Measurements from ENCODE around the gene ZNF784. TPM values are rescaled to one million over a fixed set of nuclear protein-coding genes. Genes with fewer than 3 reads are reported as not detected.

The ZNF784 gene
- total and polyA plus RNA-seq, 2 of the 13 experiments (the other 11 are each of a cell fraction or from before 2014, with no cell fraction given), result 4.1 to 4.2 TPM

GRCh38 chr19:55654323-55654867 is 30.0 kb upstream of the ZNF784 start (continued):
- TF ChIP-seq YEATS2 (CRISPR knock-in tag; IDR thresholded peaks at IDR 0.05; ENCODE audit: borderline replicate concordance), result peak; percentile 18; the same call in 1 of the 2 replicates
- TF ChIP-seq REST (IDR thresholded peaks at IDR 0.05; ENCODE audit: borderline replicate concordance in 1 of 2, low read depth in 1 of 2, low read length in 2 of 2), result no peak
- no peak for TF ChIP-seq HIC2 (CRISPR knock-in tag; IDR thresholded peaks at IDR 0.05; ENCODE audit: low read depth)
- TF ChIP-seq, protein P1, sequence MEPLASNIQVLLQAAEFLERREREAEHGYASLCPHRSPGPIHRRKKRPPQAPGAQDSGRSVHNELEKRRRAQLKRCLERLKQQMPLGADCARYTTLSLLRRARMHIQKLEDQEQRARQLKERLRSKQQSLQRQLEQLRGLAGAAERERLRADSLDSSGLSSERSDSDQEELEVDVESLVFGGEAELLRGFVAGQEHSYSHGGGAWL (CRISPR knock-in tag; IDR thresholded peaks at IDR 0.05), result peak; percentile 7; the same call in 1 of the 2 replicates
- no peak for TF ChIP-seq DRAP1 (CRISPR knock-in tag; IDR thresholded peaks at IDR 0.05)
- TF ChIP-seq ELF1 (CRISPR knock-in tag; IDR thresholded peaks at IDR 0.05), result peak; percentile 82
- TF ChIP-seq HNF4G (IDR thresholded peaks at IDR 0.05; ENCODE audit: borderline replicate concordance, low read depth, low read length), result peak; percentile 58; the same call in 1 of the 2 replicates
- TF ChIP-seq HNF4G (CRISPR knock-in tag; IDR thresholded peaks at IDR 0.05; ENCODE audit: borderline replicate concordance, low read depth), result no peak
- TF ChIP-seq HIVEP1 (CRISPR knock-in tag; IDR thresholded peaks at IDR 0.05), result no peak
- peak; percentile 13; the same call in 1 of the 2 replicates for TF ChIP-seq NFYC (CRISPR knock-in tag; IDR thresholded peaks at IDR 0.05)
- peak; percentile 1 for TF ChIP-seq TBL1XR1 (IDR thresholded peaks at IDR 0.05; ENCODE audit: borderline replicate concordance, low read length, partially characterized antibody)
- no peak for TF ChIP-seq CERS6 (CRISPR knock-in tag; IDR thresholded peaks at IDR 0.05)
- TF ChIP-seq, protein P2, sequence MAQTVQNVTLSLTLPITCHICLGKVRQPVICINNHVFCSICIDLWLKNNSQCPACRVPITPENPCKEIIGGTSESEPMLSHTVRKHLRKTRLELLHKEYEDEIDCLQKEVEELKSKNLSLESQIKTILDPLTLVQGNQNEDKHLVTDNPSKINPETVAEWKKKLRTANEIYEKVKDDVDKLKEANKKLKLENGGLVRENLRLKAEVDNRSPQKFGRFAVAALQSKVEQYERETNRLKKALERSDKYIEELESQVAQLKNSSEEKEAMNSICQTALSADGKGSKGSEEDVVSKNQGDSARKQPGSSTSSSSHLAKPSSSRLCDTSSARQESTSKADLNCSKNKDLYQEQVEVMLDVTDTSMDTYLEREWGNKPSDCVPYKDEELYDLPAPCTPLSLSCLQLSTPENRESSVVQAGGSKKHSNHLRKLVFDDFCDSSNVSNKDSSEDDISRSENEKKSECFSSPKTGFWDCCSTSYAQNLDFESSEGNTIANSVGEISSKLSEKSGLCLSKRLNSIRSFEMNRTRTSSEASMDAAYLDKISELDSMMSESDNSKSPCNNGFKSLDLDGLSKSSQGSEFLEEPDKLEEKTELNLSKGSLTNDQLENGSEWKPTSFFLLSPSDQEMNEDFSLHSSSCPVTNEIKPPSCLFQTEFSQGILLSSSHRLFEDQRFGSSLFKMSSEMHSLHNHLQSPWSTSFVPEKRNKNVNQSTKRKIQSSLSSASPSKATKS (CRISPR knock-in tag; IDR thresholded peaks at IDR 0.05), result no peak
- no peak for TF ChIP-seq MXD4 (CRISPR knock-in tag; IDR thresholded peaks at IDR 0.05)
- no peak for TF ChIP-seq HOXD1 (CRISPR knock-in tag; IDR thresholded peaks at IDR 0.05)
- no peak; the same call in 1 of the 2 replicates for TF ChIP-seq HOMEZ (CRISPR knock-in tag; IDR thresholded peaks at IDR 0.05; ENCODE audit: low read depth)
- TF ChIP-seq SMAD3 (CRISPR knock-in tag; IDR thresholded peaks at IDR 0.05), result 0 out of 2 replicates have a peak, but pooled peaks have one; percentile 60
- 0 out of 2 replicates have a peak, but pooled peaks have one; percentile 1 for TF ChIP-seq GZF1 (CRISPR knock-in tag; IDR thresholded peaks at IDR 0.05)

All from HepG2 (cell line).